ENCODE data around the gene FKBP3.

DNA sequence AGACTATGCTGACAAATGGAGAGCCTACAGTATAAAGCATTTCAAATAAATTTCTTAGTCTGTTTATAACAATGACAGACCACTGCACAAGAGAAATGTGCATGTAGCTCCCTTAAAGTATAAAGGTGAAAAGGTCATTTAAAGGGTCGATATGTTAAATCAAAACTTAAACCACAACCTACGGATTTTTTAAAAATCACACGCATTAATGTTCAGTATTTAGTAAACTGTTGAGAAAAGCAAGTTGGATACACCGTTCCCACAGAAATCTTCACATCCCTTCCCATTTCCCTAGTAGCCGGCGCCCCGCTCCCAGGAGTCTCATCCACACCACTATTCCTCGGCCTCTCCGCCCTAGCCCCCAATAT is 614 bp downstream of the FKBP3 start:
- TF ChIP-seq POLR2AphosphoS5 (IDR thresholded peaks at IDR 0.05; ENCODE audit: borderline replicate concordance, low read depth, low read length) (no peak), EZH2 (IDR thresholded peaks at IDR 0.05) (no peak)

Measured in SK-N-MC (cell line).